Endothelial cell of umbilical vein (primary cell): ENCODE data around the gene MED7. TPM values are rescaled to one million over a fixed set of nuclear protein-coding genes. Genes with fewer than 3 reads are reported as not detected.

Experiments used
- BruUV-seq: library from RNA; stranded (reverse); fragments of 400-500 nt; replicated peaks from 2 replicates; lab custom pipeline; 2021; lab: Mats Ljungman, UMichigan
- CTCF ChIA-PET: fragments of 300-600, 350-600 bp; sonication (Branson Sonifier 250); formaldehyde crosslinking; loops from one replicate; lab custom pipeline; 2021; ENCODE audit warnings: antibody characterized with exemption, inconsistent platforms; lab: Charles Lee
- POLR2A ChIA-PET: fragments of 300-600, 350-600 bp; sonication (Branson Sonifier 250); formaldehyde crosslinking; loops from one replicate; lab custom pipeline; 2021; ENCODE audit warnings: antibody characterized with exemption, inconsistent platforms; lab: Charles Lee
- DNase-seq: peaks from one replicate; pipeline ENCODE4 v3.0.0-alpha.2; 2011; ENCODE audit warnings: low read depth, low spot score
- FAIRE-seq: peaks from 2 replicates; lab custom pipeline; 2011; peaks lifted over from hg19 to GRCh38; lab: Jason Lieb, UNC
- H2AFZ ChIP-seq: 2 replicates; pipeline ENCODE4 v1.6.0; 2012; ENCODE audit warnings: low read depth, low read length, control low read depth, inconsistent platforms
- H3K27ac ChIP-seq: 2 replicates; pipeline ENCODE4 v1.5.1; 2011; ENCODE audit warnings: low read depth, mild to moderate bottlenecking, control low read depth, low read length, moderate library complexity; ENCODE audit not compliant: insufficient read depth
- H3K27me3 ChIP-seq, 2 experiments: 2 replicates each; pipeline versions ENCODE4 v1.6.0 to v1.6.1; 2011; ENCODE audit warnings: low read length in 2 of 2, mixed read lengths in 1 of 2; ENCODE audit not compliant: control insufficient read depth in 2 of 2, insufficient read depth in 2 of 2
- H3K36me3 ChIP-seq, 2 experiments: 2 replicates in 1 of 2; 3 replicates in 1 of 2; pipeline ENCODE4 v1.5.1; 2011; ENCODE audit warnings: low read length in 2 of 2, mild to moderate bottlenecking in 1 of 2, moderate library complexity in 1 of 2; ENCODE audit not compliant: control insufficient read depth in 2 of 2, insufficient read depth in 2 of 2; ENCODE audit errors: extremely low read depth in 1 of 2
- H3K4me1 ChIP-seq: 3 replicates; pipeline ENCODE4 v1.5.1; 2011; ENCODE audit warnings: mild to moderate bottlenecking, low read length; ENCODE audit not compliant: control insufficient read depth, insufficient read depth; ENCODE audit errors: extremely low read depth
- H3K4me2 ChIP-seq: 2 replicates; pipeline ENCODE4 v1.6.1; 2011; ENCODE audit warnings: low read length, control low read depth, mixed read lengths; ENCODE audit not compliant: insufficient read depth
- H3K4me3 ChIP-seq, 3 experiments: fragments of 200-600 bp in 1 of 3; sonication (generic), shearing (Covaris generic) in 1 of 3; replicated peaks in 1 of 3; 2 replicates each; pipeline ENCODE4 v1.5.1; 2011 to 2016; ENCODE audit warnings: control low read depth in 3 of 3, low read length in 3 of 3, mild to moderate bottlenecking in 2 of 3, inconsistent platforms in 1 of 3, low read depth in 1 of 3, moderate library complexity in 1 of 3; ENCODE audit not compliant: insufficient read depth in 1 of 3
- H3K79me2 ChIP-seq: 2 replicates; pipeline ENCODE4 v1.6.0; 2012; ENCODE audit warnings: low read length, inconsistent platforms; ENCODE audit not compliant: control insufficient read depth, insufficient read depth
- H3K9ac ChIP-seq: replicated peaks from 2 replicates; pipeline ENCODE3; 2011; ENCODE audit warnings: low read length, control low read depth; ENCODE audit not compliant: insufficient read depth; ENCODE audit errors: extremely low read depth
- H3K9me1 ChIP-seq: replicated peaks from 3 replicates; pipeline ENCODE4 v1.6.0; 2011; ENCODE audit warnings: mild to moderate bottlenecking, low read length; ENCODE audit not compliant: control insufficient read depth, insufficient read depth; ENCODE audit errors: extremely low read depth
- H3K9me3 ChIP-seq: replicated peaks from 2 replicates; pipeline ENCODE4 v1.5.1; 2012; ENCODE audit warnings: low read length, inconsistent platforms; ENCODE audit not compliant: control insufficient read depth, insufficient read depth
- H4K20me1 ChIP-seq: replicated peaks from 2 replicates; pipeline ENCODE3; 2011; ENCODE audit warnings: mild to moderate bottlenecking, low read length; ENCODE audit not compliant: control insufficient read depth, insufficient read depth; ENCODE audit errors: extremely low read depth
- EZH2 ChIP-seq: IDR thresholded peaks from 2 replicates; pipeline ENCODE4 v1.6.1; 2012; ENCODE audit warnings: borderline replicate concordance, low read depth, mild to moderate bottlenecking, moderate library complexity, low read length, inconsistent platforms; ENCODE audit not compliant: severe bottlenecking
- FOS ChIP-seq: IDR thresholded peaks from 2 replicates; pipeline ENCODE4 v1.6.1; 2011; ENCODE audit warnings: mild to moderate bottlenecking, low read length, moderate library complexity, borderline replicate concordance; ENCODE audit not compliant: insufficient read depth
- GATA2 ChIP-seq: IDR thresholded peaks from 2 replicates; pipeline ENCODE4 v1.7.0; 2011; ENCODE audit warnings: low read depth, mild to moderate bottlenecking, moderate library complexity, mixed read lengths, low read length; ENCODE audit not compliant: insufficient read length, insufficient read depth
- JUN ChIP-seq: IDR thresholded peaks from 2 replicates; pipeline ENCODE4 v1.6.1; 2011; ENCODE audit warnings: borderline replicate concordance, low read depth; ENCODE audit not compliant: insufficient read length, insufficient read depth
- MYC ChIP-seq: IDR thresholded peaks from one replicate; pipeline ENCODE4 v1.6.1; 2011; ENCODE audit warnings: mild to moderate bottlenecking, low read depth, low read length
- POLR2A ChIP-seq: IDR thresholded peaks from 2 replicates; pipeline ENCODE4 v1.6.1; 2012; ENCODE audit warnings: low read depth, mild to moderate bottlenecking, control low read depth, low read length
- POLR2AphosphoS5 ChIP-seq: IDR thresholded peaks from 2 replicates; pipeline ENCODE4 v1.6.1; 2012; ENCODE audit warnings: low read depth, mild to moderate bottlenecking, control low read depth, low read length, moderate library complexity; ENCODE audit not compliant: insufficient read depth
- dilution Hi-C: fragments of 300-500 bp; cut with MboI; formaldehyde crosslinking; loops from one replicate; pipeline ENCODE4 v1.15.0; 2019; ENCODE audit warnings: low sequenced_read_pairs; ENCODE audit not compliant: extremely low pct_ligation_motif_present
- intact Hi-C: fragments of 100-400 bp; cut with micrococcal nuclease; formaldehyde crosslinking; loops from one replicate; pipeline ENCODE4 v1.10.0; 2022
- polyA plus RNA-seq, 4 experiments: library from polyadenylated mRNA; depleted of rRNA in 3 of 4; stranded (reverse) in 3 of 4; unstranded in 1 of 4; fragments of >200 nt; gene quantifications; 2 replicates each; pipeline versions ENCODE4 v1.2.1 to v1.2.3, GENCODE V29; 2011 to 2012; ENCODE audit warnings: missing spikeins in 1 of 4
- total RNA-seq: library from RNA; stranded (reverse); gene quantifications from 2 replicates; pipeline ENCODE4 v1.2.3, GENCODE V29; 2021
- TF ChIP-seq, protein P1 (sequence below): IDR thresholded peaks from 2 replicates; pipeline ENCODE4 v1.6.1; 2011; ENCODE audit not compliant: insufficient read depth, insufficient read length
- TF ChIP-seq, protein P2 (sequence below), 2 donors: IDR thresholded peaks; 1 replicate in 1 of 2; 2 replicates in 1 of 2; pipeline ENCODE4 v1.5.1; 2011; ENCODE audit warnings: low read length in 2 of 2, mild to moderate bottlenecking in 2 of 2, moderate library complexity in 2 of 2, control low read depth in 1 of 2, inconsistent platforms in 1 of 2, low read depth in 1 of 2; ENCODE audit not compliant: insufficient read depth in 1 of 2; ENCODE audit errors: extremely low read depth in 1 of 2

MED7 gene
- total and polyA plus RNA-seq, 2 donors (not counting 3 experiments of a cell fraction or from before 2014, with no cell fraction given), result 4.3 to 9.2 TPM

DNA sequence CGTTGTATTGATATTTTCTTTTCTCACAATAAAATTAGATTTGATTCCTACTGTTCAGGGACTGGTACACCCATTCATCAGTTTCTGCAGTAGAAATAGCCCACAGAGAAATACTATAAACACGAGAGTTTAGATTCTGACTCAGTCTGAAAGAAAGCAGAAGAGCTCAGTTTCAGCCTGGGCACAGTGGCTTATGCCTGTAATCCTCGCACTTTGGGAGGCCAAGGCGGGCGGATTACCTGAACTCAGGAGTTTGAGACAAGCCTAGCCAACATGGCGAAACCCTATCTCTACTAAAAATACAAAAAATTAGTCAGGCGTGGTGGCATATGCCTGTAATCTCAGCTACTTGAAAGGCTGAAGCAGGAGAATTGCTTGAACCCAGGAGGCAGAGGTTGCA lies 46.6 kb upstream of the MED7 start:
- FAIRE-seq, result no peak
- Histone ChIP-seq H3K27ac (no peak overlapping the region), H3K4me2 (no peak overlapping the region), H3K4me3 (no peak overlapping the region), H3K79me2 (no peaks in the 10 kb centered on the region), H3K9me3 (no peaks in the 10 kb centered on the region), H3K27me3 (no peaks in the 10 kb centered on the region), H3K9me1 (no peaks in the 10 kb centered on the region), H3K4me1 (no peaks in the 10 kb centered on the region), H4K20me1 (no peaks in the 10 kb centered on the region), H2AFZ (no peak overlapping the region), H3K9ac (no peak overlapping the region), H3K36me3 (no peaks in the 10 kb centered on the region)
- no TSS peak for BruUV-seq
- no peak for DNase-seq
- dilution Hi-C loops, result no loop called here
- TF ChIP-seq, protein P1, sequence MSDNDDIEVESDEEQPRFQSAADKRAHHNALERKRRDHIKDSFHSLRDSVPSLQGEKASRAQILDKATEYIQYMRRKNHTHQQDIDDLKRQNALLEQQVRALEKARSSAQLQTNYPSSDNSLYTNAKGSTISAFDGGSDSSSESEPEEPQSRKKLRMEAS, result no peak
- TF ChIP-seq, protein P2, sequence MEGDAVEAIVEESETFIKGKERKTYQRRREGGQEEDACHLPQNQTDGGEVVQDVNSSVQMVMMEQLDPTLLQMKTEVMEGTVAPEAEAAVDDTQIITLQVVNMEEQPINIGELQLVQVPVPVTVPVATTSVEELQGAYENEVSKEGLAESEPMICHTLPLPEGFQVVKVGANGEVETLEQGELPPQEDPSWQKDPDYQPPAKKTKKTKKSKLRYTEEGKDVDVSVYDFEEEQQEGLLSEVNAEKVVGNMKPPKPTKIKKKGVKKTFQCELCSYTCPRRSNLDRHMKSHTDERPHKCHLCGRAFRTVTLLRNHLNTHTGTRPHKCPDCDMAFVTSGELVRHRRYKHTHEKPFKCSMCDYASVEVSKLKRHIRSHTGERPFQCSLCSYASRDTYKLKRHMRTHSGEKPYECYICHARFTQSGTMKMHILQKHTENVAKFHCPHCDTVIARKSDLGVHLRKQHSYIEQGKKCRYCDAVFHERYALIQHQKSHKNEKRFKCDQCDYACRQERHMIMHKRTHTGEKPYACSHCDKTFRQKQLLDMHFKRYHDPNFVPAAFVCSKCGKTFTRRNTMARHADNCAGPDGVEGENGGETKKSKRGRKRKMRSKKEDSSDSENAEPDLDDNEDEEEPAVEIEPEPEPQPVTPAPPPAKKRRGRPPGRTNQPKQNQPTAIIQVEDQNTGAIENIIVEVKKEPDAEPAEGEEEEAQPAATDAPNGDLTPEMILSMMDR (IDR thresholded peaks at IDR 0.05; ENCODE audit: extremely low read depth in 1 of 2, insufficient read depth in 1 of 2, low read depth in 1 of 2, low read length in 2 of 2), result no peak
- no peak for TF ChIP-seq EZH2
- ChIA-PET CTCF (no interaction called here), POLR2A (no interaction called here)
- intact Hi-C loops, result no loop called here

DNA sequence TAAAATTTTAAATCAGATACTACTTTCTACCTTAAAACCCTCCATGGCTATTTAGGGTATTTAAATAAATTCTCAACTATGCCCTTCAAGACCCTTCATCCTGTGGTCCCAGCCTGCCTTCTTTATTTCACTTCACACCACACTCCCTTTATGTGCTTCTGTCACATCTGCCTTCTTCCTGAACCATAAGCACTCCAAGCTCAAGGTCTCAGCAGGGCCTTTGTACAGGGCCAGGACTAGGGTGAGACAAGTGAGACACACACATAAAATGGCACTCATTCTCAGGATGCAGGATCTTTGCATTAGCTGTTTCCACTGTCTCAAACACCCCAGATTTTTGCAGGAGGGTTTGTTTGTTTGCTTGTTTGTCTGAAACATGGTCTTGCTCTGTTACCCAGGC lies 45.6 kb upstream of the MED7 start:
- ChIA-PET POLR2A (no interaction called here), CTCF (no interaction called here)
- no peak overlapping the region for H3K27ac ChIP-seq
- no peaks in the 10 kb centered on the region for H3K27me3 ChIP-seq
- dilution Hi-C loops, result no loop called here
- TF ChIP-seq POLR2AphosphoS5, result no peak
- TF ChIP-seq, protein P2 (IDR thresholded peaks at IDR 0.05; ENCODE audit: extremely low read depth in 1 of 2, insufficient read depth in 1 of 2, low read depth in 1 of 2, low read length in 2 of 2), result no peak
- no peak for TF ChIP-seq EZH2
- no peak for TF ChIP-seq MYC
- no peak for TF ChIP-seq POLR2A
- TF ChIP-seq GATA2, result no peak
- no peak for TF ChIP-seq FOS
- no peak for TF ChIP-seq JUN
- no peaks in the 10 kb centered on the region for H3K79me2 ChIP-seq
- H3K36me3 ChIP-seq, result no peaks in the 10 kb centered on the region
- no peaks in the 10 kb centered on the region for H3K9me1 ChIP-seq
- no TSS peak for BruUV-seq
- H3K9me3 ChIP-seq, result no peaks in the 10 kb centered on the region
- intact Hi-C loops, result no loop called here
- no peaks in the 10 kb centered on the region for H3K4me1 ChIP-seq
- no peak overlapping the region for H3K9ac ChIP-seq
- no peak overlapping the region for H3K4me2 ChIP-seq
- H2AFZ ChIP-seq, result no peak overlapping the region
- DNase-seq (no peak), FAIRE-seq (no peak)
- no peaks in the 10 kb centered on the region for H4K20me1 ChIP-seq
- H3K4me3 ChIP-seq, result no peak overlapping the region
